ENCODE measurements around the gene TRMU. TPM values are rescaled to one million over a fixed set of nuclear protein-coding genes. Genes with fewer than 3 reads are reported as not detected.

The TRMU gene
- total RNA-seq, 1 experiment from 2014 or later: 46.6 TPM

DNA sequence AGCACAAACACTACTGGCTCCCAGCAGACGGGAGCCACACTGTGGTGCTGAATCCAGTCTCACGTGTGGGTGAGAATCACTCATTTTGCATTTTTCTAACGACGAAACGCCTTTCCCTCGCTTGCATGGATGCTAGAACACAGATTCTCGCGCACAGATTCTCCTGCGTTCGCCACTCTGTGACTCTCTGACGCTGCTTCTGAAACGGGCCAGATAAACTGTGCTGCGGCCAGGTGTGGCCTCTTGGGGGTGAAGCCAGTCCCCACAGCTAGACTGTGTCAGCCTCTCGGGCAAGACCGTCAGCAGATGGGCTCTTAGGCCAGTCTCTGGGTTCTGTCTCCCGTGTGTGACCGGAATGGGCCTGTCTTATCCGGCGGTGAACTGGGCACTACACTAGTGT is 44.6 kb downstream of the TRMU start:
- POLR2A ChIA-PET: no interaction called here
- H3K36me3 Mint-ChIP-seq (ENCODE audit: insufficient read depth, unreplicated experiment): peaks cover 72% of the 10 kb centered on the region
- DNase-seq (ENCODE audit: unreplicated experiment): no peak
- CTCF ChIA-PET: interaction anchor here (0.7 kb wide), 1 partner anchor 16 kb away, joined by 3 read pairs; no protein-coding TSS in a partner anchor
- no peaks in the 10 kb centered on the region for H3K27me3 Mint-ChIP-seq (ENCODE audit: insufficient read depth, unreplicated experiment)
- peaks cover 4% of the 10 kb centered on the region for H3K4me1 Mint-ChIP-seq (ENCODE audit: insufficient read depth, unreplicated experiment)
- intact Hi-C loops (cut with micrococcal nuclease): no loop called here
- H3K27ac Mint-ChIP-seq (ENCODE audit: low read depth, unreplicated experiment): no peak overlapping the region
- no TSS peak for BruUV-seq (replicated peaks)
- no peaks in the 10 kb centered on the region for H3K9me3 Mint-ChIP-seq (ENCODE audit: unreplicated experiment)
- H3K4me3 Mint-ChIP-seq (ENCODE audit: unreplicated experiment): no peak overlapping the region
- TF ChIP-seq, protein P1, sequence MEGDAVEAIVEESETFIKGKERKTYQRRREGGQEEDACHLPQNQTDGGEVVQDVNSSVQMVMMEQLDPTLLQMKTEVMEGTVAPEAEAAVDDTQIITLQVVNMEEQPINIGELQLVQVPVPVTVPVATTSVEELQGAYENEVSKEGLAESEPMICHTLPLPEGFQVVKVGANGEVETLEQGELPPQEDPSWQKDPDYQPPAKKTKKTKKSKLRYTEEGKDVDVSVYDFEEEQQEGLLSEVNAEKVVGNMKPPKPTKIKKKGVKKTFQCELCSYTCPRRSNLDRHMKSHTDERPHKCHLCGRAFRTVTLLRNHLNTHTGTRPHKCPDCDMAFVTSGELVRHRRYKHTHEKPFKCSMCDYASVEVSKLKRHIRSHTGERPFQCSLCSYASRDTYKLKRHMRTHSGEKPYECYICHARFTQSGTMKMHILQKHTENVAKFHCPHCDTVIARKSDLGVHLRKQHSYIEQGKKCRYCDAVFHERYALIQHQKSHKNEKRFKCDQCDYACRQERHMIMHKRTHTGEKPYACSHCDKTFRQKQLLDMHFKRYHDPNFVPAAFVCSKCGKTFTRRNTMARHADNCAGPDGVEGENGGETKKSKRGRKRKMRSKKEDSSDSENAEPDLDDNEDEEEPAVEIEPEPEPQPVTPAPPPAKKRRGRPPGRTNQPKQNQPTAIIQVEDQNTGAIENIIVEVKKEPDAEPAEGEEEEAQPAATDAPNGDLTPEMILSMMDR (IDR thresholded peaks at IDR 0.05; ENCODE audit: unreplicated experiment): no peak

DNA sequence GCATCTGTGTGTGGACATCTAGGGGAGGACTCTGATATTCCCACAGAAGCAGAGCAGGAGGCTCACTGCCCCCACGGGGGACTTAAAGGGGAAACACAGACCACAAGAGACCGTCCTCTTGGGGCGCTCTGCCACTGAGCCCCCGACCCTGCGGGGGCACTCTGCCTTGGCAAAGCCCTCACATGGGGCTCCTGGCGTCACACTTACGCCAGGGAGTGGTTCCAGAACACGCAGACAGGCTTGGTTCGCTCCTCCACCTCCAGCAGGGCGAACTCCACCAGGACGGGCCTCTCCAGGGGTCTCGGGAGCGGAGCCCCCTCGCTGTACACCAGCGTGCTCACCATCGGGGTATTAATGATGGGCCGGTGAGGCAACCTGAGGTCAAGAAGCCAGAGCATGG is 45.1 kb downstream of the TRMU start:
- TF ChIP-seq, protein P1 (IDR thresholded peaks at IDR 0.05; ENCODE audit: unreplicated experiment): no peak
- Mint-ChIP-seq H3K27ac (ENCODE audit: low read depth, unreplicated experiment) (no peak overlapping the region), H3K4me3 (ENCODE audit: unreplicated experiment) (no peak overlapping the region), H3K9me3 (ENCODE audit: unreplicated experiment) (no peaks in the 10 kb centered on the region), H3K4me1 (ENCODE audit: insufficient read depth, unreplicated experiment) (peaks cover 4% of the 10 kb centered on the region), H3K36me3 (ENCODE audit: insufficient read depth, unreplicated experiment) (peaks cover 72% of the 10 kb centered on the region), H3K27me3 (ENCODE audit: insufficient read depth, unreplicated experiment) (no peaks in the 10 kb centered on the region)
- no peak for DNase-seq (ENCODE audit: unreplicated experiment)
- intact Hi-C loops (cut with micrococcal nuclease): no loop called here
- BruUV-seq (replicated peaks): no TSS peak
- CTCF ChIA-PET: interaction anchor here (0.8 kb wide), 1 partner anchor 161 kb away, joined by 3 read pairs; no protein-coding TSS in a partner anchor
- POLR2A ChIA-PET: no interaction called here

DNA sequence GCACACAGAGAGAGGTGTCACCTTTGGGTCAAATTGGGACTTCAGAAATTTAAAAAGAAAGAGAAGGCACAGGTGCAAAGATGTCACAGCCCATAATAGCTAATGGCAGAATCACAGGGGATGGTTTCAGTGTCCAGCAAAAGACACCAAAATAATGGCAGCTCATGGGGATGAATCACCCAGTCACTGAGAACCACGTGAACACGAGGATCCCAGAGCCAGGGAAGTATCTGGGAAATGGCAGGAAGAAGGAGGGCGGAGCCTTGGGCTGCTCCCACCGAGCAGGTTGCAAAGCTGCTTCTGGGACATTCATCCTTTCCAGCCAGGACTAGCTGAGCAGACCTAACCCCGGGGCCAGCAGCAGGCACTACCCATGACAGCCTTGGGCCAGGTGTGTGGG is 45.6 kb downstream of the TRMU start:
- BruUV-seq (replicated peaks): no TSS peak
- Mint-ChIP-seq H3K27me3 (ENCODE audit: insufficient read depth, unreplicated experiment) (no peaks in the 10 kb centered on the region), H3K27ac (ENCODE audit: low read depth, unreplicated experiment) (no peak overlapping the region), H3K9me3 (ENCODE audit: unreplicated experiment) (no peaks in the 10 kb centered on the region), H3K4me3 (ENCODE audit: unreplicated experiment) (no peak overlapping the region), H3K4me1 (ENCODE audit: insufficient read depth, unreplicated experiment) (peaks cover 4% of the 10 kb centered on the region), H3K36me3 (ENCODE audit: insufficient read depth, unreplicated experiment) (peaks cover 69% of the 10 kb centered on the region)
- intact Hi-C loops (cut with micrococcal nuclease): no loop called here
- TF ChIP-seq, protein P1 (IDR thresholded peaks at IDR 0.05; ENCODE audit: unreplicated experiment): no peak
- ChIA-PET CTCF (interaction anchor here (0.8 kb wide), 1 partner anchor 161 kb away, joined by 3 read pairs; no protein-coding TSS in a partner anchor), POLR2A (no interaction called here)
- DNase-seq (ENCODE audit: unreplicated experiment): peak; percentile 24

DNA sequence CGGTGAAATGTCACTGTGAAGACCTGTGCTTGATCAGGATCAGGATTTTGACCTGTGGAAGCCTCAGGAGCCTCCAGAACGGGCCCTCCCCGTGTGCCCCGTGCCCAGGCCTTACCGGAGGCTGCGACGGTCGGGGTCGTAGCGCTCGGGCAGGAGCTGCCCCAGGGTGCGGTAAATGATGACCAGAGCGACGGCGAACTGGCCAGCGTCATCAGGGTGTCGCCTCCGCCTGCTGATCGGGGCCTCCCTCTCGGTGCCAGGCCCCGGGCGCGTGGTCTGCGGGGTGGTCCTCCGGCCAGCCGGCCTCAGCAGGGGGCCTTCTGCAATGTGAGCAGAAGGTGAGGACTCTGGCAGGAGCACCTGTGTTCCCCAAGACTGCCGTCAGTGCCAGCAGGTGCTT is 46.2 kb downstream of the TRMU start:
- DNase-seq (ENCODE audit: unreplicated experiment): no peak
- TF ChIP-seq, protein P1 (IDR thresholded peaks at IDR 0.05; ENCODE audit: unreplicated experiment): no peak
- Mint-ChIP-seq H3K27ac (ENCODE audit: low read depth, unreplicated experiment) (no peak overlapping the region), H3K4me1 (ENCODE audit: insufficient read depth, unreplicated experiment) (peaks cover 4% of the 10 kb centered on the region), H3K9me3 (ENCODE audit: unreplicated experiment) (no peaks in the 10 kb centered on the region), H3K36me3 (ENCODE audit: insufficient read depth, unreplicated experiment) (peaks cover 66% of the 10 kb centered on the region), H3K4me3 (ENCODE audit: unreplicated experiment) (no peak overlapping the region), H3K27me3 (ENCODE audit: insufficient read depth, unreplicated experiment) (no peaks in the 10 kb centered on the region)
- intact Hi-C loops (cut with micrococcal nuclease): no loop called here
- ChIA-PET CTCF (no interaction called here), POLR2A (no interaction called here)
- no TSS peak for BruUV-seq (replicated peaks)
